ENCODE results near the gene ENO1. TPM values are rescaled to one million over a fixed set of nuclear protein-coding genes. Genes with fewer than 3 reads are reported as not detected.
"Not testable (repeated sequence)": the region's sequence is repeated elsewhere in the genome, so short reads cannot be mapped to it uniquely, and the experiment has no call there.

Gene ENO1
- 100 to 1,000 TPM; 635 to 805 (median 753) TPM for polyA plus RNA-seq (ENCODE audit: insufficient read depth in 1 of 5, insufficient read length in 5 of 5, low replicate concordance in 1 of 5)
- long read RNA-seq, donor 1, transcript ENO1-201 (12 exons, 1,781 nt): major isoform, 276 of 621 reads
- long read RNA-seq, donor 1, transcript ENO1-206 (3 exons, 1,247 nt): minor isoform, 11 of 621 reads
- long read RNA-seq, donor 1, partial matches to known transcripts: 301 of 621 reads
- long read RNA-seq, donor 1, other reads (novel, unspliced or antisense): 28 of 621 reads
- long read RNA-seq, donor 2, transcript ENO1-201 (12 exons, 1,781 nt): major isoform, 172 of 312 reads
- long read RNA-seq, donor 2, partial matches to known transcripts: 119 of 312 reads
- long read RNA-seq, donor 2, other reads (novel, unspliced or antisense): 15 of 312 reads
- long read RNA-seq, donor 3, transcript ENO1-201 (12 exons, 1,781 nt): major isoform, 155 of 326 reads
- long read RNA-seq, donor 3, transcript ENO1-203 (9 exons, 2,548 nt): minor isoform, 5 of 326 reads
- long read RNA-seq, donor 3, partial matches to known transcripts: 152 of 326 reads
- long read RNA-seq, donor 3, other reads (novel, unspliced or antisense): 11 of 326 reads
- long read RNA-seq, donor 4, transcript ENO1-203 (9 exons, 2,548 nt): minor isoform, 7 of 476 reads
- long read RNA-seq, donor 4, transcript ENO1-201 (12 exons, 1,781 nt): major isoform, 152 of 476 reads
- long read RNA-seq, donor 4, partial matches to known transcripts: 307 of 476 reads
- long read RNA-seq, donor 4, other reads (novel, unspliced or antisense): 5 of 476 reads
- long read RNA-seq, donor 5, transcript ENO1-201 (12 exons, 1,781 nt): major isoform, 226 of 564 reads
- long read RNA-seq, donor 5, transcript ENO1-203 (9 exons, 2,548 nt): minor isoform, 7 of 564 reads
- long read RNA-seq, donor 5, partial matches to known transcripts: 313 of 564 reads
- long read RNA-seq, donor 5, other reads (novel, unspliced or antisense): 12 of 564 reads
- long read RNA-seq, donor 6, transcript ENO1-201 (12 exons, 1,781 nt): major isoform, 272 of 542 reads
- long read RNA-seq, donor 6, transcript ENO1-203 (9 exons, 2,548 nt): minor isoform, 9 of 542 reads
- long read RNA-seq, donor 6, transcript ENO1-206 (3 exons, 1,247 nt): minor isoform, 8 of 542 reads
- long read RNA-seq, donor 6, partial matches to known transcripts: 236 of 542 reads
- long read RNA-seq, donor 6, other reads (novel, unspliced or antisense): 16 of 542 reads
- long read RNA-seq, donor 7, transcript ENO1-201 (12 exons, 1,781 nt): major isoform, 154 of 275 reads
- long read RNA-seq, donor 7, partial matches to known transcripts: 112 of 275 reads
- long read RNA-seq, donor 7, other reads (novel, unspliced or antisense): 0 of 275 reads
- long read RNA-seq, donor 8, transcript ENO1-201 (12 exons, 1,781 nt): major isoform, 87 of 154 reads
- long read RNA-seq, donor 8, partial matches to known transcripts: 64 of 154 reads
- long read RNA-seq, donor 8, other reads (novel, unspliced or antisense): 0 of 154 reads

- DNase-seq: no peak
These were observed at the start of gene ENO1 for GRCh38 chr1:8878448-8878697. Gene ENO1 (minus strand): TSS chr1:8878686. CDS start chr1:8874908, 3,778 bp downstream.

GRCh38 chr1:8926707-8927694 is 48.5 kb upstream of the ENO1 start:
- DNase-seq: no peak

- no peak for DNase-seq
These were observed 47.5 kb upstream of the ENO1 start for GRCh38 chr1:8925960-8926359.

GRCh38 chr1:8925406-8925805 is 46.9 kb upstream of the ENO1 start:
- DNase-seq: no peak

- DNase-seq: no peak
These were observed 44.5 kb upstream of the ENO1 start for GRCh38 chr1:8922962-8923361.

- not testable (repeated sequence) for DNase-seq
These were observed 39.0 kb upstream of the ENO1 start for GRCh38 chr1:8917536-8917935.

GRCh38 chr1:8915446-8915845 is 37.0 kb upstream of the ENO1 start:
- DNase-seq: no peak

GRCh38 chr1:8914466-8914865 is 36.0 kb upstream of the ENO1 start:
- DNase-seq: no peak

- no peak for DNase-seq
These were observed 35.0 kb upstream of the ENO1 start for GRCh38 chr1:8913457-8913856.

- DNase-seq: no peak
These were observed 33.2 kb upstream of the ENO1 start for GRCh38 chr1:8911416-8912309.

GRCh38 chr1:8910914-8911313 is 32.4 kb upstream of the ENO1 start:
- no peak for DNase-seq

GRCh38 chr1:8910331-8910730 is 31.8 kb upstream of the ENO1 start:
- DNase-seq: no peak

- no peak for DNase-seq
These were observed 30.1 kb upstream of the ENO1 start for GRCh38 chr1:8908388-8909151.

GRCh38 chr1:8905582-8906191 is 27.2 kb upstream of the ENO1 start:
- no peak for DNase-seq

GRCh38 chr1:8903908-8904650 is 25.6 kb upstream of the ENO1 start:
- peak in 1 of 2 donors; percentile 52 for DNase-seq

GRCh38 chr1:8903410-8903809 is 24.9 kb upstream of the ENO1 start:
- DNase-seq: no peak

- DNase-seq: no peak
These were observed 24.3 kb upstream of the ENO1 start for GRCh38 chr1:8902765-8903164.
